Heart left ventricle (tissue), 16 donors: ENCODE measurements around the gene ROBO1. TPM values are rescaled to one million over a fixed set of nuclear protein-coding genes. Genes with fewer than 3 reads are reported as not detected.

ENCODE experiments used
- ATAC-seq, 4 donors: fragments of 200-7000 bp; cut with Tn5 transposase; one replicate each; pipeline ENCODE4 v1.9.1; 2020 to 2022; ENCODE audit warnings: moderate library complexity in 4 of 4, mild to moderate bottlenecking in 3 of 4, moderate number of reproducible peaks in 1 of 4
- DNase-seq, 5 donors: peaks; one replicate each; pipeline ENCODE4 v3.0.0-alpha.2; 2020
- H3K27ac ChIP-seq, 12 donors: fragments of 200-600 bp; sonication (generic) in 4 of 12; one replicate each; pipeline versions ENCODE4 v1.5.0 to v1.8.0; 2016 to 2022; ENCODE audit warnings: mild to moderate bottlenecking in 2 of 12
- H3K27me3 ChIP-seq, 9 donors: fragments of 200-600 bp; sonication (generic) in 2 of 9; one replicate each; pipeline versions ENCODE4 v1.5.1 to v1.8.0; 2016 to 2022; ENCODE audit warnings: mild to moderate bottlenecking in 3 of 9
- H3K36me3 ChIP-seq, 9 donors: fragments of 200-600 bp; sonication (generic) in 2 of 9; one replicate each; pipeline versions ENCODE4 v1.5.0 to v1.8.0; 2018 to 2022; ENCODE audit warnings: mild to moderate bottlenecking in 2 of 9
- H3K4me1 ChIP-seq, 12 donors: fragments of 200-600 bp; sonication (generic) in 4 of 12; one replicate each; pipeline versions ENCODE4 v1.5.0 to v1.8.0; 2016 to 2022; ENCODE audit warnings: mild to moderate bottlenecking in 3 of 12
- H3K4me3 ChIP-seq, 12 donors: fragments of 200-600 bp; sonication (generic) in 4 of 12; one replicate each; pipeline versions ENCODE4 v1.5.0 to v1.8.0; 2017 to 2022; ENCODE audit warnings: mild to moderate bottlenecking in 9 of 12, moderate library complexity in 4 of 12
- H3K9me3 ChIP-seq, 12 donors: fragments of 200-600 bp; sonication (generic) in 4 of 12; one replicate each; pipeline versions ENCODE4 v1.5.0 to v1.8.0; 2016 to 2022; ENCODE audit warnings: mild to moderate bottlenecking in 1 of 12
- CTCF ChIP-seq, 12 donors: fragments of 200-600 bp; sonication (generic) in 4 of 12; IDR thresholded peaks; one replicate each; pipeline versions ENCODE4 v1.5.0 to v1.8.0; 2018 to 2022; ENCODE audit warnings: antibody characterized with exemption in 12 of 12, mild to moderate bottlenecking in 5 of 12
- POLR2A ChIP-seq, 2 donors: fragments of 450-650 bp; IDR thresholded peaks; one replicate each; pipeline ENCODE4 v1.6.1; 2017; ENCODE audit warnings: antibody characterized with exemption in 2 of 2, mild to moderate bottlenecking in 2 of 2, moderate library complexity in 2 of 2
- WGBS, 4 donors: extraction: QIAGEN DNeasy Blood & Tissue Kit in 2 of 4; methylation state at CpG; one replicate each; pipeline versions ENCODE4 v1.1.5 to v1.1.7; 2013 to 2018; 5-methylcytosine and 5-hydroxymethylcytosine counted together
- intact Hi-C, 10 donors: fragments of 100-400 bp; cut with DNase I; formaldehyde crosslinking; loops; one replicate each; pipeline versions ENCODE4 v1.11.1 to v1.14.2; 2022
- polyA plus RNA-seq, 2 donors: library from polyadenylated mRNA; stranded (reverse); fragments of 200-250 nt; gene quantifications; one replicate each; pipeline ENCODE4 v1.2.3, GENCODE V29; 2013
- total RNA-seq, 9 donors: library from RNA; depleted of rRNA in 2 of 9; stranded (reverse); fragments of >200 nt in 2 of 9; fragmentation: NEBNext Ultra II Directional in 3 of 9; extraction: Animal tissue kit (Norgen Biotek cat#: 25700) in 3 of 9; gene quantifications; one replicate each; pipeline versions ENCODE4 v1.1.0 to v1.2.4, GENCODE V29; 2016 to 2023
- donor health status: ischemic (EF 13 %, LVEDD 7.1; RV severe dilation, severe dysfunction).
- donor health status: healthy with polysubstance abuse.
- donor health status: DM: no; HTN: yes; CAD: no.
- donor health status: DM: no; HTN: no; CAD: no.
- donor health status: ischemic (EF 25% LVEDD 6.9; RV normal size, moderate dysfunction).
- donor health status: ischemic (EF 25% LVEDD 5.7; RV mildly dilated, moderate dysfunction).
- donor health status: healthy.
- donor health status: DM: yes; HTN: yes; CAD: no.
- donor health status: ischemic (EF 35%, LVEDD 5.7; RV mildly dilated, moderate dysfunction).
- donor health status: nonischemic (EF 11% LVEDD 7.7; RV severe dilation, severe dysfunction).
- donor health status: DM: yes; HTN: yes; CAD: no.
- donor health status: PGD.
- donor health status: ischemic (EF 29% LVEDD 5.4; RV normal size, mild dysfunction).
- donor health status: nonischemic (EF 23%, LVEDD 6.1; RV moderate dilation, normal function).

The ROBO1 gene
- total and polyA plus RNA-seq, 11 donors, result 1.4 to 14.8 (median 5.7) TPM

GRCh38 chr3:78604341-78604740 lies 1163.5 kb downstream of the ROBO1 start:
- Histone ChIP-seq H3K27me3 (no peaks in the 10 kb centered on the region), H3K27ac (no peak overlapping the region), H3K36me3 (peaks cover 0 to 10% (median 0%) of the 10 kb centered on the region in 9 donors), H3K4me1 (no peaks in the 10 kb centered on the region), H3K4me3 (no peak overlapping the region), H3K9me3 (no peaks in the 10 kb centered on the region)
- ATAC-seq (no peak), DNase-seq (no peak)
- intact Hi-C loops, result no loop called here
- TF ChIP-seq POLR2A (IDR thresholded peaks at IDR 0.05) (no peak), CTCF (IDR thresholded peaks at IDR 0.05) (no peak)
- 85 to 92% (median 91%) methylated on average over 3 of the region's 3 CpGs for WGBS, 4 donors

- TF ChIP-seq CTCF (IDR thresholded peaks at IDR 0.05) (no peak), POLR2A (IDR thresholded peaks at IDR 0.05) (no peak)
- intact Hi-C loops, result no loop called here
- ATAC-seq, result no peak
Observed at GRCh38 chr3:78601249-78601648, 1166.5 kb downstream of the ROBO1 start.

GRCh38 chr3:78589778-78590177 lies 1178.0 kb downstream of the ROBO1 start:
- no peaks in the 10 kb centered on the region for H3K36me3 ChIP-seq
- 11 to 16% (median 13%) methylated on average over 1 of the region's 1 CpG for WGBS, 4 donors
- no peak overlapping the region for H3K27ac ChIP-seq
- DNase-seq (no peak), ATAC-seq (no peak)
- H3K4me1 ChIP-seq, result no peaks in the 10 kb centered on the region
- H3K27me3 ChIP-seq, result no peaks in the 10 kb centered on the region
- no peaks in the 10 kb centered on the region for H3K9me3 ChIP-seq
- intact Hi-C loops, result no loop called here
- TF ChIP-seq POLR2A (IDR thresholded peaks at IDR 0.05) (no peak), CTCF (IDR thresholded peaks at IDR 0.05) (no peak)
- H3K4me3 ChIP-seq, result no peak overlapping the region

More at GRCh38 chr3:78601249-78601648, 1166.5 kb downstream of the ROBO1 start:
- H3K27ac ChIP-seq, result no peak overlapping the region
- no peak overlapping the region for H3K4me3 ChIP-seq
- H3K4me1 ChIP-seq, result no peaks in the 10 kb centered on the region
- no peaks in the 10 kb centered on the region for H3K27me3 ChIP-seq
- H3K36me3 ChIP-seq, result peaks cover 0 to 9% (median 0%) of the 10 kb centered on the region in 9 donors
- no peaks in the 10 kb centered on the region for H3K9me3 ChIP-seq
- 87 to 96% (median 91%) methylated on average over 2 of the region's 2 CpGs for WGBS, 4 donors
- DNase-seq, result no peak

- DNase-seq, result no peak
- no peak for ATAC-seq
- Histone ChIP-seq H3K27ac (no peak overlapping the region), H3K4me3 (no peak overlapping the region), H3K27me3 (no peaks in the 10 kb centered on the region), H3K9me3 (no peaks in the 10 kb centered on the region), H3K36me3 (no peaks in the 10 kb centered on the region), H3K4me1 (no peaks in the 10 kb centered on the region)
- WGBS, 4 donors, result 82 to 93% (median 90%) methylated on average over 3 of the region's 3 CpGs
- intact Hi-C loops, result no loop called here
- TF ChIP-seq POLR2A (IDR thresholded peaks at IDR 0.05), result no peak
- TF ChIP-seq CTCF (IDR thresholded peaks at IDR 0.05), result no peak
Observed at GRCh38 chr3:78588906-78589621, 1178.7 kb downstream of the ROBO1 start.
